Liver (tissue), 9 donors: Measurements from ENCODE around the gene PACS1. TPM values are rescaled to one million over a fixed set of nuclear protein-coding genes. Genes with fewer than 3 reads are reported as not detected.

ENCODE experiments used
- DNase-seq: peaks from one replicate; pipeline ENCODE4 v3.0.0-alpha.2; 2017; ENCODE audit warnings: low spot score
- H3K27ac ChIP-seq, 2 donors: one replicate each; pipeline ENCODE4 v1.7.0; 2013; ENCODE audit warnings: inconsistent platforms in 2 of 2, low read length in 2 of 2, control low read depth in 1 of 2, low read depth in 1 of 2, mild to moderate bottlenecking in 1 of 2
- H3K27me3 ChIP-seq, 4 donors: one replicate each; pipeline versions ENCODE4 v1.6.1 to v1.7.0; 2013; ENCODE audit warnings: low read length in 3 of 4, inconsistent platforms in 1 of 4, mild to moderate bottlenecking in 1 of 4, moderate library complexity in 1 of 4; ENCODE audit not compliant: control insufficient read depth in 4 of 4, insufficient read depth in 4 of 4
- H3K36me3 ChIP-seq, 4 donors: one replicate each; pipeline versions ENCODE4 v1.6.1 to v1.7.0; 2013; ENCODE audit warnings: low read length in 3 of 4, mild to moderate bottlenecking in 3 of 4, low read depth in 1 of 4, moderate library complexity in 1 of 4; ENCODE audit not compliant: control insufficient read depth in 4 of 4, insufficient read depth in 3 of 4
- H3K4me1 ChIP-seq, 4 donors: one replicate each; pipeline versions ENCODE4 v1.6.1 to v1.7.0; 2013; ENCODE audit warnings: low read length in 3 of 4, mild to moderate bottlenecking in 3 of 4, moderate library complexity in 1 of 4; ENCODE audit not compliant: control insufficient read depth in 4 of 4, insufficient read depth in 4 of 4
- H3K4me3 ChIP-seq, 3 donors: one replicate each; pipeline versions ENCODE4 v1.6.1 to v1.7.0; 2013; ENCODE audit warnings: low read length in 3 of 3, control low read depth in 1 of 3, low read depth in 1 of 3, mild to moderate bottlenecking in 1 of 3
- H3K9ac ChIP-seq, 2 donors: one replicate each; pipeline ENCODE4 v1.7.0; 2013; ENCODE audit warnings: low read length in 2 of 2, mild to moderate bottlenecking in 2 of 2, moderate library complexity in 2 of 2, control low read depth in 1 of 2, low read depth in 1 of 2
- H3K9me3 ChIP-seq, 4 donors: one replicate each; pipeline versions ENCODE4 v1.6.1 to v1.7.0; 2013; ENCODE audit warnings: low read length in 3 of 4; ENCODE audit not compliant: control insufficient read depth in 4 of 4
- ATF3 ChIP-seq: IDR thresholded peaks from 2 replicates; pipeline ENCODE4 v1.6.1; 2016; ENCODE audit warnings: antibody characterized with exemption
- CTCF ChIP-seq: fragments of 150-350 bp; IDR thresholded peaks from 2 replicates; pipeline ENCODE4 v1.5.1; 2017; ENCODE audit warnings: improper control_type of control experiment, low read depth, low read length; ENCODE audit not compliant: missing input control
- GABPA ChIP-seq, 2 donors: IDR thresholded peaks in 1 of 2; conservative IDR thresholded peaks in 1 of 2; 2 replicates each; pipeline ENCODE4 v1.6.1; 2016; ENCODE audit warnings: antibody characterized with exemption in 2 of 2, mild to moderate bottlenecking in 1 of 2, moderate library complexity in 1 of 2
- HNF4A ChIP-seq, 2 donors: conservative IDR thresholded peaks; 2 replicates each; pipeline ENCODE4 v1.6.1; 2016; ENCODE audit warnings: antibody characterized with exemption in 2 of 2, mild to moderate bottlenecking in 2 of 2
- HNF4G ChIP-seq: IDR thresholded peaks from 2 replicates; pipeline ENCODE4 v1.6.1; 2016; ENCODE audit warnings: antibody characterized with exemption
- NR2F2 ChIP-seq: IDR thresholded peaks from 2 replicates; pipeline ENCODE4 v1.6.1; 2016; ENCODE audit warnings: antibody characterized with exemption
- REST ChIP-seq: IDR thresholded peaks from 2 replicates; pipeline ENCODE4 v1.6.1; 2016; ENCODE audit warnings: antibody characterized with exemption, mild to moderate bottlenecking
- RXRA ChIP-seq, 2 donors: IDR thresholded peaks; 2 replicates each; pipeline ENCODE4 v1.6.1; 2017 to 2018; ENCODE audit warnings: antibody characterized with exemption in 2 of 2, mild to moderate bottlenecking in 1 of 2
- SP1 ChIP-seq: IDR thresholded peaks from 2 replicates; pipeline ENCODE4 v1.6.1; 2018; ENCODE audit warnings: antibody characterized with exemption, mild to moderate bottlenecking
- TAF1 ChIP-seq: conservative IDR thresholded peaks from 2 replicates; pipeline ENCODE4 v1.6.1; 2016; ENCODE audit warnings: antibody characterized with exemption, mild to moderate bottlenecking
- YY1 ChIP-seq: IDR thresholded peaks from 2 replicates; pipeline ENCODE4 v1.6.1; 2016; ENCODE audit warnings: antibody characterized with exemption, mild to moderate bottlenecking
- ZBTB33 ChIP-seq: IDR thresholded peaks from 2 replicates; pipeline ENCODE4 v1.6.1; 2016; ENCODE audit warnings: antibody characterized with exemption
- WGBS: extraction: QIAGEN DNeasy Blood & Tissue Kit; methylation state at CpG from one replicate; pipeline ENCODE4 v1.1.7; 2013; 5-methylcytosine and 5-hydroxymethylcytosine counted together
- polyA plus RNA-seq, 2 donors: library from polyadenylated mRNA; stranded (reverse) in 1 of 2; unstranded in 1 of 2; fragments of 200-250 nt in 1 of 2; fragments of >200 nt in 1 of 2; fragmentation: Nextera tagmentation in 1 of 2; extraction: Ambion mirVana in 1 of 2; gene quantifications; one replicate each; pipeline versions ENCODE4 v1.2.1 to v1.2.3, GENCODE V29; 2013 to 2015
- total RNA-seq, 2 donors: library from RNA; depleted of rRNA; stranded (reverse); fragments of >200 nt; gene quantifications; one replicate each; pipeline ENCODE4 v1.2.3, GENCODE V29; 2014
- donor health status: healthy.
- donor health status: healthy.
- donor health status: healthy.
- donor health status: healthy.
- donor health status: healthy.

PACS1 gene
- total and polyA plus RNA-seq, 4 donors, result 2.7 to 9.1 (median 7.3) TPM

- Histone ChIP-seq H3K27me3 (no peaks in the 10 kb centered on the region), H3K9me3 (no peaks in the 10 kb centered on the region), H3K27ac (no peak overlapping the region), H3K4me1 (peaks cover 0 to 5% (median 4%) of the 10 kb centered on the region in 4 donors), H3K36me3 (no peaks in the 10 kb centered on the region), H3K9ac (no peak overlapping the region), H3K4me3 (no peak overlapping the region)
- WGBS, result 95% methylated on average over 81 of the region's 81 CpGs
- no peak for DNase-seq
- no peak for TF ChIP-seq NR2F2
- TF ChIP-seq REST, result no peak
- no peak for TF ChIP-seq HNF4A (conservative IDR thresholded peaks at IDR 0.05)
- no peak for TF ChIP-seq TAF1
- no peak for TF ChIP-seq SP1
- TF ChIP-seq HNF4G, result no peak
Observed at GRCh38 chr11:66042227-66042995, 27.7 kb upstream of the PACS1 start.

GRCh38 chr11:66042996-66043906 is 26.8 kb upstream of the PACS1 start:
- Histone ChIP-seq H3K27me3 (no peaks in the 10 kb centered on the region), H3K4me3 (no peak overlapping the region), H3K27ac (no peak overlapping the region), H3K9me3 (no peaks in the 10 kb centered on the region), H3K4me1 (peaks cover 0 to 5% (median 4%) of the 10 kb centered on the region in 4 donors), H3K36me3 (no peaks in the 10 kb centered on the region), H3K9ac (no peak overlapping the region)
- 97% methylated on average over 88 of the region's 88 CpGs for WGBS
- DNase-seq, result no peak
- no peak for TF ChIP-seq ATF3
- TF ChIP-seq RXRA (IDR thresholded peaks at IDR 0.05), result no peak
- no peak for TF ChIP-seq REST
- TF ChIP-seq HNF4G, result no peak
- no peak for TF ChIP-seq HNF4A (conservative IDR thresholded peaks at IDR 0.05)
- no peak for TF ChIP-seq GABPA (IDR thresholded peaks at IDR 0.05 in 1 of 2, conservative IDR thresholded peaks at IDR 0.05 in 1 of 2)
- no peak for TF ChIP-seq SP1
- no peak for TF ChIP-seq ZBTB33
- TF ChIP-seq TAF1, result no peak
- TF ChIP-seq CTCF, result no peak
- no peak for TF ChIP-seq YY1
